H1 (cell line): ENCODE results near the gene C15orf61. TPM values are rescaled to one million over a fixed set of nuclear protein-coding genes. Genes with fewer than 3 reads are reported as not detected.

ENCODE experiments used
- CTCF ChIA-PET: fragments of 300-600 bp; sonication (Branson Sonifier 250); formaldehyde crosslinking; loops from one replicate; lab custom pipeline; 2021; ENCODE audit not compliant: partially characterized antibody; lab: Charles Lee
- POLR2A ChIA-PET: fragments of 300-600 bp; sonication (Branson Sonifier 250); formaldehyde crosslinking; loops from one replicate; lab custom pipeline; 2021; ENCODE audit warnings: inconsistent platforms; ENCODE audit not compliant: partially characterized antibody; lab: Charles Lee
- DNase-seq, 2 experiments: peaks; one replicate each; pipeline versions ENCODE4 v3.0.0 to v3.0.0-alpha.2; 2010 to 2022; ENCODE audit warnings: low spot score in 2 of 2, low read depth in 1 of 2, mixed read lengths in 1 of 2
- FAIRE-seq: peaks from 2 replicates; lab custom pipeline; 2011; peaks lifted over from hg19 to GRCh38; lab: Jason Lieb, UNC
- H2AFZ ChIP-seq: 2 replicates; pipeline ENCODE4 v1.8.1; 2012; ENCODE audit warnings: low read length, inconsistent platforms
- H2AK5ac ChIP-seq: 2 replicates; pipeline ENCODE4 v1.6.1; 2013; ENCODE audit warnings: low read depth, low read length
- H2BK120ac ChIP-seq: replicated peaks from 2 replicates; pipeline ENCODE3; 2013; ENCODE audit warnings: low read depth, low read length, inconsistent platforms
- H2BK12ac ChIP-seq: 2 replicates; pipeline ENCODE4 v1.6.1; 2013; ENCODE audit warnings: low read depth, low read length
- H2BK15ac ChIP-seq: 2 replicates; pipeline ENCODE4 v1.6.1; 2013; ENCODE audit warnings: low read length
- H2BK20ac ChIP-seq: 2 replicates; pipeline ENCODE4 v1.6.1; 2013; ENCODE audit warnings: low read length
- H2BK5ac ChIP-seq: 2 replicates; pipeline ENCODE4 v1.6.1; 2013; ENCODE audit warnings: low read depth, low read length
- H3K14ac ChIP-seq: 2 replicates; pipeline ENCODE4 v1.6.1; 2013; ENCODE audit warnings: inconsistent platforms; ENCODE audit not compliant: insufficient read length
- H3K18ac ChIP-seq: 2 replicates; pipeline ENCODE4 v1.6.1; 2013; ENCODE audit warnings: low read length; ENCODE audit errors: extremely low read depth
- H3K23ac ChIP-seq: 2 replicates; pipeline ENCODE4 v1.6.1; 2013; ENCODE audit warnings: inconsistent platforms; ENCODE audit not compliant: insufficient read length
- H3K23me2 ChIP-seq: 2 replicates; pipeline ENCODE4 v1.6.1; 2013; ENCODE audit warnings: low read depth, low read length
- H3K27ac ChIP-seq: 2 replicates; pipeline ENCODE4 v1.6.1; 2011; ENCODE audit warnings: low read depth, low read length, inconsistent platforms
- H3K27me3 ChIP-seq, 4 experiments: replicated peaks in 1 of 4; 1 replicate in 1 of 4; 2 replicates in 3 of 4; pipeline versions ENCODE4 v1.6.1 to v1.8.1; 2011 to 2013; ENCODE audit warnings: low read length in 3 of 4, mild to moderate bottlenecking in 3 of 4, inconsistent platforms in 2 of 4, mixed read lengths in 2 of 4, moderate library complexity in 1 of 4; ENCODE audit not compliant: control insufficient read depth in 3 of 4, insufficient read depth in 3 of 4; ENCODE audit errors: extremely low read depth in 1 of 4
- H3K36me3 ChIP-seq, 4 experiments: 2 replicates each; pipeline versions ENCODE4 v1.6.1 to v1.8.1; 2011 to 2013; ENCODE audit warnings: mild to moderate bottlenecking in 4 of 4, low read length in 3 of 4, moderate library complexity in 2 of 4, control low read depth in 1 of 4, inconsistent platforms in 1 of 4; ENCODE audit not compliant: insufficient read depth in 4 of 4, control insufficient read depth in 2 of 4
- H3K4ac ChIP-seq: replicated peaks from 2 replicates; pipeline ENCODE3; 2013; ENCODE audit warnings: low read length, low read depth, mixed read lengths, inconsistent platforms; ENCODE audit not compliant: insufficient read length
- H3K4me1 ChIP-seq, 4 experiments: replicated peaks in 1 of 4; 1 replicate in 1 of 4; 2 replicates in 3 of 4; pipeline versions ENCODE4 v1.6.1 to v1.8.1; 2011 to 2013; ENCODE audit warnings: low read length in 3 of 4, inconsistent platforms in 2 of 4, mixed read lengths in 1 of 4; ENCODE audit not compliant: insufficient read depth in 4 of 4, control insufficient read depth in 3 of 4
- H3K4me2 ChIP-seq, 2 experiments: 2 replicates each; pipeline versions ENCODE4 v1.6.1 to v1.8.1; 2011 to 2013; ENCODE audit warnings: low read depth in 2 of 2, low read length in 2 of 2, control low read depth in 1 of 2, inconsistent platforms in 1 of 2, mild to moderate bottlenecking in 1 of 2; ENCODE audit not compliant: insufficient read depth in 1 of 2
- H3K4me3 ChIP-seq, 4 experiments: fragments of 200-600, 300-600 bp in 1 of 4; sonication (generic), shearing (Covaris generic), sonication (Bioruptor Twin) in 1 of 4; 2 replicates each; pipeline versions ENCODE4 v1.5.1 to v1.8.1; 2011 to 2016; ENCODE audit warnings: low read length in 4 of 4, low read depth in 3 of 4, control low read depth in 2 of 4, inconsistent platforms in 2 of 4, mild to moderate bottlenecking in 2 of 4, mixed read lengths in 1 of 4, moderate library complexity in 1 of 4; ENCODE audit not compliant: insufficient read depth in 2 of 4; ENCODE audit errors: extremely low read depth in 1 of 4
- H3K56ac ChIP-seq: replicated peaks from 2 replicates; pipeline ENCODE3; 2013; ENCODE audit warnings: low read depth, mild to moderate bottlenecking, mixed read lengths, low read length, inconsistent platforms; ENCODE audit not compliant: insufficient read length
- H3K79me1 ChIP-seq: 2 replicates; pipeline ENCODE4 v1.6.1; 2013; ENCODE audit warnings: low read depth, low read length, control low read depth
- H3K79me2 ChIP-seq, 2 experiments: 2 replicates each; pipeline versions ENCODE4 v1.6.1 to v1.8.1; 2012 to 2013; ENCODE audit warnings: low read length in 2 of 2, mild to moderate bottlenecking in 2 of 2, inconsistent platforms in 1 of 2; ENCODE audit not compliant: insufficient read depth in 2 of 2, control insufficient read depth in 1 of 2
- H3K9ac ChIP-seq, 4 experiments: replicated peaks in 1 of 4; 1 replicate in 1 of 4; 2 replicates in 3 of 4; pipeline versions ENCODE4 v1.6.1 to v1.8.1; 2011 to 2013; ENCODE audit warnings: low read depth in 3 of 4, low read length in 3 of 4, control low read depth in 2 of 4, mild to moderate bottlenecking in 2 of 4, moderate library complexity in 2 of 4, inconsistent platforms in 1 of 4; ENCODE audit errors: extremely low read depth in 1 of 4
- H3K9me3 ChIP-seq, 2 experiments: 2 replicates each; pipeline versions ENCODE4 v1.6.1 to v1.8.1; 2012 to 2013; ENCODE audit warnings: mild to moderate bottlenecking in 2 of 2, moderate library complexity in 2 of 2, control low read depth in 1 of 2, inconsistent platforms in 1 of 2, low read depth in 1 of 2, low read length in 1 of 2, mixed read lengths in 1 of 2; ENCODE audit not compliant: insufficient read depth in 2 of 2
- H4K20me1 ChIP-seq, 2 experiments: replicated peaks in 1 of 2; 2 replicates each; pipeline versions ENCODE3 to v1.8.1; 2011 to 2013; ENCODE audit warnings: inconsistent platforms in 2 of 2, low read length in 2 of 2, mild to moderate bottlenecking in 1 of 2; ENCODE audit not compliant: insufficient read depth in 2 of 2, control insufficient read depth in 1 of 2
- H4K5ac ChIP-seq: 2 replicates; pipeline ENCODE4 v1.6.1; 2013; ENCODE audit warnings: low read length, low read depth, mixed read lengths, inconsistent platforms; ENCODE audit not compliant: insufficient read length
- H4K8ac ChIP-seq: 2 replicates; pipeline ENCODE4 v1.8.0; 2013; ENCODE audit warnings: mild to moderate bottlenecking, moderate library complexity, low read length, inconsistent platforms; ENCODE audit not compliant: insufficient read depth; ENCODE audit errors: extremely low read depth
- H4K91ac ChIP-seq: replicated peaks from 2 replicates; pipeline ENCODE3; 2013; ENCODE audit warnings: low read length, mixed read lengths, inconsistent platforms; ENCODE audit not compliant: insufficient read length
- CTCF ChIP-seq, 3 experiments: IDR thresholded peaks; 1 replicate in 2 of 3; 2 replicates in 1 of 3; pipeline versions ENCODE4 v1.5.1 to v1.6.1; 2011; ENCODE audit warnings: low read length in 3 of 3, mild to moderate bottlenecking in 3 of 3, inconsistent platforms in 2 of 3, low read depth in 1 of 3, moderate library complexity in 1 of 3; ENCODE audit not compliant: insufficient read depth in 1 of 3; ENCODE audit errors: control extremely low read depth in 1 of 3
- KDM5A ChIP-seq: fragments of 200-600 bp; IDR thresholded peaks from 2 replicates; pipeline ENCODE4 v1.7.1; 2012; ENCODE audit warnings: mild to moderate bottlenecking, low read length, inconsistent platforms, mixed read lengths
- whole genome bisulfite sequencing, 2 experiments: shearing (Covaris generic) in 1 of 2; methylation state at CpG; one replicate each; pipeline versions ENCODE4 v1.1.6 to v1.1.7; 2013 to 2015; ENCODE audit warnings: low lambda C conversion rate in 2 of 2, mixed read lengths in 2 of 2, inconsistent platforms in 1 of 2, low coverage in 1 of 2, missing lambda C conversion rate in 1 of 2; ENCODE audit not compliant: insufficient replicate concordance in 2 of 2, insufficient coverage in 1 of 2, insufficient read length in 1 of 2; ENCODE audit errors: extremely low coverage in 1 of 2, missing lambda C conversion rate in 1 of 2; 5-methylcytosine and 5-hydroxymethylcytosine counted together
- polyA plus RNA-seq, 7 experiments: library from polyadenylated mRNA; depleted of rRNA in 3 of 7; stranded (reverse) in 5 of 7; unstranded in 2 of 7; fragments of >200 nt in 5 of 7; fragments of 200-250 nt in 2 of 7; gene quantifications; 1 replicate in 5 of 7; 2 replicates in 1 of 7; 4 replicates in 1 of 7; pipeline versions ENCODE4 v1.2.1 to v1.2.3, GENCODE V29; 2011 to 2013; ENCODE audit warnings: missing spikeins in 2 of 7, mixed read lengths in 2 of 7
- total RNA-seq: library from RNA; stranded (reverse); fragmentation: NEBNext Ultra II Directional; extraction: Animal tissue kit (Norgen Biotek cat#: 25700); gene quantifications from 2 replicates; pipeline ENCODE4 v1.2.1, GENCODE V29; 2021

C15orf61 gene
- total and polyA plus RNA-seq, 2 of the 8 experiments (the other 6 are each of a cell fraction or from before 2014, with no cell fraction given) = 1.7 to 2.0 TPM

GRCh38 chr15:67578020-67578600 is 57.2 kb downstream of the C15orf61 start:
- CTCF ChIA-PET = no interaction called here
- Histone ChIP-seq H3K27ac (no peak overlapping the region), H2BK15ac (no peak overlapping the region), H4K5ac (no peak overlapping the region), H3K4me3 (no peak overlapping the region), H3K23me2 (no peaks in the 10 kb centered on the region), H2AK5ac (no peak overlapping the region), H3K27me3 (no peaks in the 10 kb centered on the region), H3K9me3 (no peaks in the 10 kb centered on the region), H2BK12ac (no peak overlapping the region), H3K4ac (no peak overlapping the region), H3K4me1 (peaks cover 0 to 6% (median 0%) of the 10 kb centered on the region in 4 experiments; a peak in 2 of 7 replicates), H2BK120ac (no peak overlapping the region), H3K56ac (no peak overlapping the region), H3K23ac (no peak overlapping the region), H3K14ac (no peak overlapping the region), H2AFZ (no peak overlapping the region), H3K79me2 (no peaks in the 10 kb centered on the region), H3K36me3 (no peaks in the 10 kb centered on the region), H3K18ac (no peak overlapping the region), H4K91ac (no peak overlapping the region), H4K20me1 (no peaks in the 10 kb centered on the region), H2BK5ac (no peak overlapping the region), H3K4me2 (no peak overlapping the region), H2BK20ac (no peak overlapping the region), H3K9ac (peak overlapping the region in 1 of 4 experiments; percentile 4; a peak in 1 of 7 replicates), H4K8ac (no peak overlapping the region), H3K79me1 (no peaks in the 10 kb centered on the region)
- 85% methylated on average over 4 of the region's 4 CpGs; no CpG with 5 or more reads in 1 of the 2 experiments for WGBS, 2 experiments
- DNase-seq = no peak
- no peak for TF ChIP-seq CTCF (IDR thresholded peaks at IDR 0.05; ENCODE audit: control extremely low read depth in 1 of 3, insufficient read depth in 1 of 3, low read depth in 1 of 3, low read length in 3 of 3)
- no peak for TF ChIP-seq KDM5A
- POLR2A ChIA-PET = no interaction called here
- FAIRE-seq = no peak
